ENCODE measurements around the gene KYAT1.
"Not testable (repeated sequence)": the region's sequence is repeated elsewhere in the genome, so short reads cannot be mapped to it uniquely, and the experiment has no call there.

KYAT1 gene

GRCh38 chr9:128809831-128810230 lies 71.9 kb downstream of the KYAT1 start:
- Histone ChIP-seq H3K27ac (ENCODE audit: low read length) (peak overlapping the region; percentile 6), H3K9me3 (ENCODE audit: control insufficient read depth in 2 of 2, low read length in 2 of 2) (no peaks in the 10 kb centered on the region), H3K4me1 (ENCODE audit: control insufficient read depth, insufficient read depth, low read length) (no peaks in the 10 kb centered on the region), H3K36me3 (ENCODE audit: control insufficient read depth in 2 of 2, insufficient read depth in 2 of 2, low read length in 2 of 2) (peaks cover 27% of the 10 kb centered on the region in 2 donors), H3K9ac (ENCODE audit: low read length in 2 of 2) (no peak overlapping the region), H3K27me3 (ENCODE audit: control insufficient read depth in 1 of 2, insufficient read depth in 2 of 2, low read length in 2 of 2) (no peaks in the 10 kb centered on the region), H3K4me3 (ENCODE audit: low read length in 2 of 2) (no peak overlapping the region)

GRCh38 chr9:128809036-128809599 lies 72.6 kb downstream of the KYAT1 start:
- no peaks in the 10 kb centered on the region for H3K4me1 ChIP-seq (ENCODE audit: control insufficient read depth, insufficient read depth, low read length)
- H3K9ac ChIP-seq (ENCODE audit: low read length in 2 of 2) = no peak overlapping the region
- H3K36me3 ChIP-seq (ENCODE audit: control insufficient read depth in 2 of 2, insufficient read depth in 2 of 2, low read length in 2 of 2) = peaks cover 28% of the 10 kb centered on the region in 2 donors
- H3K27ac ChIP-seq (ENCODE audit: low read length) = no peak overlapping the region
- H3K4me3 ChIP-seq (ENCODE audit: low read length in 2 of 2) = no peak overlapping the region
- H3K27me3 ChIP-seq (ENCODE audit: control insufficient read depth in 1 of 2, insufficient read depth in 2 of 2, low read length in 2 of 2) = no peaks in the 10 kb centered on the region
- H3K9me3 ChIP-seq (ENCODE audit: control insufficient read depth in 2 of 2, low read length in 2 of 2) = no peaks in the 10 kb centered on the region

GRCh38 chr9:128808543-128808942 lies 73.2 kb downstream of the KYAT1 start:
- Histone ChIP-seq H3K36me3 (ENCODE audit: control insufficient read depth in 2 of 2, insufficient read depth in 2 of 2, low read length in 2 of 2) (peaks cover 34% of the 10 kb centered on the region in 2 donors), H3K9me3 (ENCODE audit: control insufficient read depth in 2 of 2, low read length in 2 of 2) (no peaks in the 10 kb centered on the region), H3K9ac (ENCODE audit: low read length in 2 of 2) (no peak overlapping the region), H3K27ac (ENCODE audit: low read length) (no peak overlapping the region), H3K4me3 (ENCODE audit: low read length in 2 of 2) (no peak overlapping the region), H3K4me1 (ENCODE audit: control insufficient read depth, insufficient read depth, low read length) (no peaks in the 10 kb centered on the region), H3K27me3 (ENCODE audit: control insufficient read depth in 1 of 2, insufficient read depth in 2 of 2, low read length in 2 of 2) (no peaks in the 10 kb centered on the region)

GRCh38 chr9:128807827-128808226 lies 73.9 kb downstream of the KYAT1 start:
- Histone ChIP-seq H3K9me3 (ENCODE audit: control insufficient read depth in 2 of 2, low read length in 2 of 2) (no peaks in the 10 kb centered on the region), H3K4me3 (ENCODE audit: low read length in 2 of 2) (no peak overlapping the region), H3K36me3 (ENCODE audit: control insufficient read depth in 2 of 2, insufficient read depth in 2 of 2, low read length in 2 of 2) (peaks cover 38 to 40% of the 10 kb centered on the region in 2 donors), H3K27ac (ENCODE audit: low read length) (no peak overlapping the region), H3K27me3 (ENCODE audit: control insufficient read depth in 1 of 2, insufficient read depth in 2 of 2, low read length in 2 of 2) (no peaks in the 10 kb centered on the region), H3K4me1 (ENCODE audit: control insufficient read depth, insufficient read depth, low read length) (no peaks in the 10 kb centered on the region), H3K9ac (ENCODE audit: low read length in 2 of 2) (no peak overlapping the region)

GRCh38 chr9:128805661-128806060 lies 76.1 kb downstream of the KYAT1 start:
- Histone ChIP-seq H3K27ac (ENCODE audit: low read length) (no peak overlapping the region), H3K9ac (ENCODE audit: low read length in 2 of 2) (no peak overlapping the region), H3K4me3 (ENCODE audit: low read length in 2 of 2) (no peak overlapping the region), H3K36me3 (ENCODE audit: control insufficient read depth in 2 of 2, insufficient read depth in 2 of 2, low read length in 2 of 2) (peaks cover 46 to 48% of the 10 kb centered on the region in 2 donors), H3K27me3 (ENCODE audit: control insufficient read depth in 1 of 2, insufficient read depth in 2 of 2, low read length in 2 of 2) (no peaks in the 10 kb centered on the region), H3K9me3 (ENCODE audit: control insufficient read depth in 2 of 2, low read length in 2 of 2) (no peaks in the 10 kb centered on the region), H3K4me1 (ENCODE audit: control insufficient read depth, insufficient read depth, low read length) (no peaks in the 10 kb centered on the region)

GRCh38 chr9:128802482-128802881 lies 79.3 kb downstream of the KYAT1 start:
- Histone ChIP-seq H3K4me1 (ENCODE audit: control insufficient read depth, insufficient read depth, low read length) (no peaks in the 10 kb centered on the region), H3K4me3 (ENCODE audit: low read length in 2 of 2) (no peak overlapping the region), H3K36me3 (ENCODE audit: control insufficient read depth in 2 of 2, insufficient read depth in 2 of 2, low read length in 2 of 2) (peaks cover 52 to 61% of the 10 kb centered on the region in 2 donors), H3K27ac (ENCODE audit: low read length) (no peak overlapping the region), H3K9ac (ENCODE audit: low read length in 2 of 2) (no peak overlapping the region), H3K27me3 (ENCODE audit: control insufficient read depth in 1 of 2, insufficient read depth in 2 of 2, low read length in 2 of 2) (no peaks in the 10 kb centered on the region), H3K9me3 (ENCODE audit: control insufficient read depth in 2 of 2, low read length in 2 of 2) (no peaks in the 10 kb centered on the region)

- H3K36me3 ChIP-seq (ENCODE audit: control insufficient read depth in 2 of 2, insufficient read depth in 2 of 2, low read length in 2 of 2) = peaks cover 44 to 48% of the 10 kb centered on the region in 2 donors
- H3K4me1 ChIP-seq (ENCODE audit: control insufficient read depth, insufficient read depth, low read length) = no peaks in the 10 kb centered on the region
- no peak overlapping the region for H3K9ac ChIP-seq (ENCODE audit: low read length in 2 of 2)
- no peak overlapping the region for H3K27ac ChIP-seq (ENCODE audit: low read length)
- H3K27me3 ChIP-seq (ENCODE audit: control insufficient read depth in 1 of 2, insufficient read depth in 2 of 2, low read length in 2 of 2) = no peaks in the 10 kb centered on the region
- no peak overlapping the region for H3K4me3 ChIP-seq (ENCODE audit: low read length in 2 of 2)
- no peaks in the 10 kb centered on the region for H3K9me3 ChIP-seq (ENCODE audit: control insufficient read depth in 2 of 2, low read length in 2 of 2)
Observed at GRCh38 chr9:128800061-128800460, 81.7 kb downstream of the KYAT1 start.

GRCh38 chr9:128798896-128799295 lies 82.9 kb downstream of the KYAT1 start:
- Histone ChIP-seq H3K4me1 (ENCODE audit: control insufficient read depth, insufficient read depth, low read length) (no peaks in the 10 kb centered on the region), H3K27me3 (ENCODE audit: control insufficient read depth in 1 of 2, insufficient read depth in 2 of 2, low read length in 2 of 2) (no peaks in the 10 kb centered on the region), H3K27ac (ENCODE audit: low read length) (no peak overlapping the region), H3K36me3 (ENCODE audit: control insufficient read depth in 2 of 2, insufficient read depth in 2 of 2, low read length in 2 of 2) (peaks cover 48 to 49% of the 10 kb centered on the region in 2 donors), H3K9ac (ENCODE audit: low read length in 2 of 2) (no peak overlapping the region), H3K4me3 (ENCODE audit: low read length in 2 of 2) (no peak overlapping the region), H3K9me3 (ENCODE audit: control insufficient read depth in 2 of 2, low read length in 2 of 2) (no peaks in the 10 kb centered on the region)

GRCh38 chr9:128794961-128795360 lies 86.8 kb downstream of the KYAT1 start:
- H3K27me3 ChIP-seq (ENCODE audit: control insufficient read depth in 1 of 2, insufficient read depth in 2 of 2, low read length in 2 of 2); H3K9me3 ChIP-seq (ENCODE audit: control insufficient read depth in 2 of 2, low read length in 2 of 2); H3K9ac ChIP-seq (ENCODE audit: low read length in 2 of 2); H3K27ac ChIP-seq (ENCODE audit: low read length); H3K4me3 ChIP-seq (ENCODE audit: low read length in 2 of 2); H3K4me1 ChIP-seq (ENCODE audit: control insufficient read depth, insufficient read depth, low read length): not testable (repeated sequence)
- H3K36me3 ChIP-seq (ENCODE audit: control insufficient read depth in 2 of 2, insufficient read depth in 2 of 2, low read length in 2 of 2) = peaks cover 59 to 63% of the 10 kb centered on the region in 2 donors

- Histone ChIP-seq H3K27me3 (ENCODE audit: control insufficient read depth in 1 of 2, insufficient read depth in 2 of 2, low read length in 2 of 2) (no peaks in the 10 kb centered on the region), H3K27ac (ENCODE audit: low read length) (no peak overlapping the region), H3K9ac (ENCODE audit: low read length in 2 of 2) (no peak overlapping the region), H3K4me1 (ENCODE audit: control insufficient read depth, insufficient read depth, low read length) (peaks cover 3% of the 10 kb centered on the region), H3K36me3 (ENCODE audit: control insufficient read depth in 2 of 2, insufficient read depth in 2 of 2, low read length in 2 of 2) (peaks cover 47 to 51% of the 10 kb centered on the region in 2 donors), H3K9me3 (ENCODE audit: control insufficient read depth in 2 of 2, low read length in 2 of 2) (no peaks in the 10 kb centered on the region), H3K4me3 (ENCODE audit: low read length in 2 of 2) (no peak overlapping the region)
Observed at GRCh38 chr9:128792978-128793686, 88.6 kb downstream of the KYAT1 start.

GRCh38 chr9:128792134-128792533 lies 89.6 kb downstream of the KYAT1 start:
- Histone ChIP-seq H3K27me3 (ENCODE audit: control insufficient read depth in 1 of 2, insufficient read depth in 2 of 2, low read length in 2 of 2) (no peaks in the 10 kb centered on the region), H3K4me3 (ENCODE audit: low read length in 2 of 2) (no peak overlapping the region), H3K36me3 (ENCODE audit: control insufficient read depth in 2 of 2, insufficient read depth in 2 of 2, low read length in 2 of 2) (peaks cover 43 to 46% of the 10 kb centered on the region in 2 donors), H3K9ac (ENCODE audit: low read length in 2 of 2) (no peak overlapping the region), H3K9me3 (ENCODE audit: control insufficient read depth in 2 of 2, low read length in 2 of 2) (no peaks in the 10 kb centered on the region), H3K27ac (ENCODE audit: low read length) (no peak overlapping the region), H3K4me1 (ENCODE audit: control insufficient read depth, insufficient read depth, low read length) (peaks cover 11% of the 10 kb centered on the region)

Measured in stomach smooth muscle (tissue), 2 donors.